22Rv1 (cell line): ENCODE results near the gene GNG14.

Experiments used
- CTCF ChIP-seq: fragments of 450-650 bp; IDR thresholded peaks from 2 replicates; pipeline ENCODE4 v1.5.1; 2017; ENCODE audit warnings: mild to moderate bottlenecking
- ZFX ChIP-seq: fragments of 450-650 bp; IDR thresholded peaks from 2 replicates; pipeline ENCODE4 v1.6.1; 2017; ENCODE audit warnings: antibody characterized with exemption, borderline replicate concordance

- no peak for TF ChIP-seq CTCF
- TF ChIP-seq ZFX: no peak
Measured at GRCh38 chr19:12694641-12695040, 6.8 kb downstream of the GNG14 start.
